Measurements from ENCODE around the gene SYT1. TPM values are rescaled to one million over a fixed set of nuclear protein-coding genes. Genes with fewer than 3 reads are reported as not detected.

SYT1 gene
- total RNA-seq, 2 experiments from 2014 or later = not detected

GRCh38 chr12:79121486-79121885, 256.9 kb downstream of the SYT1 start:
- Histone ChIP-seq H3K27me3 (ENCODE audit: control insufficient read depth in 1 of 2, insufficient read depth in 2 of 2, low read length in 2 of 2) (no peaks in the 10 kb centered on the region), H3K36me3 (ENCODE audit: insufficient read depth, low read length) (no peaks in the 10 kb centered on the region), H3K4me3 (ENCODE audit: low read length) (no peak overlapping the region), H3K9me3 (ENCODE audit: control insufficient read depth in 1 of 2, insufficient read depth in 1 of 2, low read length in 2 of 2) (no peaks in the 10 kb centered on the region), H3K4me1 (ENCODE audit: insufficient read depth, low read length) (no peaks in the 10 kb centered on the region), H3K27ac (ENCODE audit: low read depth in 1 of 2, low read length in 2 of 2) (no peak overlapping the region)
- H3K4me3 Mint-ChIP-seq = no peak overlapping the region
- H3K27me3 Mint-ChIP-seq = no peaks in the 10 kb centered on the region
- POLR2A ChIA-PET = no interaction called here
- no peaks in the 10 kb centered on the region for H3K36me3 Mint-ChIP-seq (ENCODE audit: low read depth)
- intact Hi-C loops (cut with DNase I, micrococcal nuclease) = no loop called here
- H3K27ac Mint-ChIP-seq = no peak overlapping the region
- ATAC-seq (ENCODE audit: poor library complexity) (no peak), DNase-seq (peak in 1 of 14 experiments; percentile 1)
- H3K9me3 Mint-ChIP-seq = peaks cover 4% of the 10 kb centered on the region
- TF ChIP-seq CTCF (IDR thresholded peaks at IDR 0.05) = no peak
- H3K4me1 Mint-ChIP-seq (ENCODE audit: low read depth) = no peaks in the 10 kb centered on the region
- CTCF ChIA-PET = no interaction called here

GRCh38 chr12:79124385-79124784, 259.8 kb downstream of the SYT1 start:
- no peak for DNase-seq
- H3K4me1 Mint-ChIP-seq (ENCODE audit: low read depth) = no peaks in the 10 kb centered on the region
- no peak overlapping the region for H3K4me3 Mint-ChIP-seq
- no peak for ATAC-seq (ENCODE audit: poor library complexity)
- H3K9me3 ChIP-seq (ENCODE audit: control insufficient read depth in 1 of 2, insufficient read depth in 1 of 2, low read length in 2 of 2) = peaks cover 0 to 4% of the 10 kb centered on the region in 2 experiments
- no peaks in the 10 kb centered on the region for H3K36me3 Mint-ChIP-seq (ENCODE audit: low read depth)
- TF ChIP-seq CTCF (IDR thresholded peaks at IDR 0.05) = no peak
- H3K27me3 ChIP-seq (ENCODE audit: control insufficient read depth in 1 of 2, insufficient read depth in 2 of 2, low read length in 2 of 2) = no peaks in the 10 kb centered on the region
- ChIA-PET POLR2A (no interaction called here), CTCF (no interaction called here)
- no peaks in the 10 kb centered on the region for H3K36me3 ChIP-seq (ENCODE audit: insufficient read depth, low read length)
- H3K27ac Mint-ChIP-seq = no peak overlapping the region
- intact Hi-C loops (cut with DNase I, micrococcal nuclease) = no loop called here
- no peaks in the 10 kb centered on the region for H3K27me3 Mint-ChIP-seq
- no peaks in the 10 kb centered on the region for H3K4me1 ChIP-seq (ENCODE audit: insufficient read depth, low read length)
- H3K9me3 Mint-ChIP-seq = no peaks in the 10 kb centered on the region
- no peak overlapping the region for H3K4me3 ChIP-seq (ENCODE audit: low read length)
- H3K27ac ChIP-seq (ENCODE audit: low read depth in 1 of 2, low read length in 2 of 2) = no peak overlapping the region

GRCh38 chr12:79125358-79125757, 260.8 kb downstream of the SYT1 start:
- ATAC-seq (ENCODE audit: poor library complexity) = no peak
- no peaks in the 10 kb centered on the region for H3K4me1 ChIP-seq (ENCODE audit: insufficient read depth, low read length)
- TF ChIP-seq CTCF (IDR thresholded peaks at IDR 0.05) = no peak
- ChIA-PET CTCF (no interaction called here), POLR2A (no interaction called here)
- intact Hi-C loops (cut with DNase I, micrococcal nuclease) = no loop called here
- no peaks in the 10 kb centered on the region for H3K4me1 Mint-ChIP-seq (ENCODE audit: low read depth)
- peaks cover 0 to 4% of the 10 kb centered on the region in 2 experiments for H3K9me3 ChIP-seq (ENCODE audit: control insufficient read depth in 1 of 2, insufficient read depth in 1 of 2, low read length in 2 of 2)
- H3K27ac ChIP-seq (ENCODE audit: low read depth in 1 of 2, low read length in 2 of 2) = no peak overlapping the region
- no peaks in the 10 kb centered on the region for H3K36me3 Mint-ChIP-seq (ENCODE audit: low read depth)
- no peaks in the 10 kb centered on the region for H3K27me3 ChIP-seq (ENCODE audit: control insufficient read depth in 1 of 2, insufficient read depth in 2 of 2, low read length in 2 of 2)
- no peak for DNase-seq
- no peak overlapping the region for H3K4me3 Mint-ChIP-seq
- H3K4me3 ChIP-seq (ENCODE audit: low read length) = no peak overlapping the region
- no peaks in the 10 kb centered on the region for H3K27me3 Mint-ChIP-seq
- H3K9me3 Mint-ChIP-seq = no peaks in the 10 kb centered on the region
- H3K27ac Mint-ChIP-seq = no peak overlapping the region
- H3K36me3 ChIP-seq (ENCODE audit: insufficient read depth, low read length) = no peaks in the 10 kb centered on the region
